ENCODE measurements around the gene THSD7B. TPM values are rescaled to one million over a fixed set of nuclear protein-coding genes. Genes with fewer than 3 reads are reported as not detected.

The THSD7B gene
- total and polyA plus RNA-seq, 2 of the 8 experiments (the other 6 are each of a cell fraction or from before 2014, with no cell fraction given) = 0.60 to 2.9 TPM

GRCh38 chr2:136957044-136957443 lies 191.7 kb downstream of the THSD7B start:
- H3K4ac ChIP-seq (replicated peaks; ENCODE audit: insufficient read length, low read depth, low read length) = no peak overlapping the region
- H4K20me1 ChIP-seq (replicated peaks in 1 of 2; ENCODE audit: control insufficient read depth in 1 of 2, insufficient read depth in 2 of 2, low read length in 2 of 2) = no peaks in the 10 kb centered on the region
- no peaks in the 10 kb centered on the region for H3K79me2 ChIP-seq (ENCODE audit: control insufficient read depth in 1 of 2, insufficient read depth in 2 of 2, low read length in 2 of 2)
- no peaks in the 10 kb centered on the region for H3K9me3 ChIP-seq (ENCODE audit: insufficient read depth in 2 of 2, low read depth in 1 of 2, low read length in 1 of 2)
- no peak overlapping the region for H2BK12ac ChIP-seq (ENCODE audit: low read depth, low read length)
- no peak overlapping the region for H4K8ac ChIP-seq (ENCODE audit: extremely low read depth, insufficient read depth, low read length)
- no peak overlapping the region for H2BK120ac ChIP-seq (replicated peaks; ENCODE audit: low read depth, low read length)
- DNase-seq (ENCODE audit: low read depth in 1 of 2, low spot score in 2 of 2) (no peak), FAIRE-seq (no peak)
- no peak overlapping the region for H3K56ac ChIP-seq (replicated peaks; ENCODE audit: insufficient read length, low read depth, low read length)
- no peak overlapping the region for H2AK5ac ChIP-seq (ENCODE audit: low read depth, low read length)
- H3K27me3 ChIP-seq (replicated peaks in 1 of 4; ENCODE audit: control insufficient read depth in 3 of 4, extremely low read depth in 1 of 4, insufficient read depth in 3 of 4, low read length in 3 of 4) = no peaks in the 10 kb centered on the region
- no peaks in the 10 kb centered on the region for H3K79me1 ChIP-seq (ENCODE audit: low read depth, low read length)
- H3K9ac ChIP-seq (replicated peaks in 1 of 4; ENCODE audit: extremely low read depth in 1 of 4, low read depth in 3 of 4, low read length in 3 of 4) = no peak overlapping the region
- H3K36me3 ChIP-seq (ENCODE audit: control insufficient read depth in 2 of 4, insufficient read depth in 4 of 4, low read length in 3 of 4) = no peaks in the 10 kb centered on the region
- H2AFZ ChIP-seq (ENCODE audit: low read length) = 0 out of 2 replicates have a peak overlapping the region, but pooled peaks have one; percentile 51
- no peak overlapping the region for H3K4me2 ChIP-seq (ENCODE audit: insufficient read depth in 1 of 2, low read depth in 2 of 2, low read length in 2 of 2)
- H3K23ac ChIP-seq (ENCODE audit: insufficient read length) = no peak overlapping the region
- H2BK20ac ChIP-seq (ENCODE audit: low read length) = no peak overlapping the region
- H3K14ac ChIP-seq (ENCODE audit: insufficient read length) = no peak overlapping the region
- H3K27ac ChIP-seq (ENCODE audit: low read depth, low read length) = no peak overlapping the region
- WGBS, 2 experiments (ENCODE audit: extremely low coverage in 1 of 2, insufficient coverage in 1 of 2, insufficient read length in 1 of 2, insufficient replicate concordance in 2 of 2, low coverage in 1 of 2, low lambda C conversion rate in 2 of 2, missing lambda C conversion rate in 1 of 2) = 86% methylated on average over 1 of the region's 1 CpG; no CpG with 5 or more reads in 1 of the 2 experiments
- no peak overlapping the region for H3K4me3 ChIP-seq (ENCODE audit: extremely low read depth in 1 of 4, insufficient read depth in 2 of 4, low read depth in 3 of 4, low read length in 4 of 4)
- ChIA-PET CTCF (ENCODE audit: partially characterized antibody) (no interaction called here), POLR2A (ENCODE audit: partially characterized antibody) (no interaction called here)
- H3K4me1 ChIP-seq (replicated peaks in 1 of 4; ENCODE audit: control insufficient read depth in 3 of 4, insufficient read depth in 4 of 4, low read length in 3 of 4) = no peaks in the 10 kb centered on the region
- H3K18ac ChIP-seq (ENCODE audit: extremely low read depth, low read length) = no peak overlapping the region
- no peaks in the 10 kb centered on the region for H3K23me2 ChIP-seq (ENCODE audit: low read depth, low read length)
- H4K91ac ChIP-seq (replicated peaks; ENCODE audit: insufficient read length, low read length) = no peak overlapping the region
- TF ChIP-seq HDAC6 (IDR thresholded peaks at IDR 0.05; ENCODE audit: low read depth, low read length) (no peak), YY1 (IDR thresholded peaks at IDR 0.05; ENCODE audit: low read depth, low read length) (0 out of 2 replicates have a peak, but pooled peaks have one; percentile 55)
- H2BK15ac ChIP-seq (ENCODE audit: low read length) = no peak overlapping the region
- H2BK5ac ChIP-seq (ENCODE audit: low read depth, low read length) = no peak overlapping the region
- H4K5ac ChIP-seq (ENCODE audit: insufficient read length, low read depth, low read length) = no peak overlapping the region
